Measurements from ENCODE around the gene KLHL36. TPM values are rescaled to one million over a fixed set of nuclear protein-coding genes. Genes with fewer than 3 reads are reported as not detected.

The KLHL36 gene
- polyA plus RNA-seq, 1 experiment: 43.7 TPM

GRCh38 chr16:84648595-84649510, 542 bp downstream of the KLHL36 start:
- Histone ChIP-seq H3K36me3 (ENCODE audit: control insufficient read depth, insufficient read depth, low read length) (peaks cover 11% of the 10 kb centered on the region), H3K27me3 (ENCODE audit: control insufficient read depth, insufficient read depth, low read length) (no peaks in the 10 kb centered on the region), H3K4me3 (ENCODE audit: low read depth, low read length) (peak overlapping the region; percentile 82)
- POLR2A ChIA-PET: interaction anchor here (0.6 kb wide), 1 partner anchor 136 kb away, joined by 6 read pairs; no protein-coding TSS in a partner anchor
- CTCF ChIA-PET: interaction anchor here (0.7 to 3.6 kb wide), 6 partner anchors 21 to 138 kb away, joined by 3 to 13 read pairs (median 5); no protein-coding TSS in a partner anchor
- DNase-seq (ENCODE audit: low read depth): no peak
- no peak for TF ChIP-seq CTCF (IDR thresholded peaks at IDR 0.05; ENCODE audit: insufficient read depth, low read depth, low read length)

GRCh38 chr16:84649511-84649861, 1.2 kb downstream of the KLHL36 start:
- Histone ChIP-seq H3K27me3 (ENCODE audit: control insufficient read depth, insufficient read depth, low read length) (no peaks in the 10 kb centered on the region), H3K36me3 (ENCODE audit: control insufficient read depth, insufficient read depth, low read length) (peaks cover 13% of the 10 kb centered on the region), H3K4me3 (ENCODE audit: low read depth, low read length) (peak overlapping the region; percentile 82)
- TF ChIP-seq CTCF (IDR thresholded peaks at IDR 0.05; ENCODE audit: insufficient read depth, low read depth, low read length): no peak
- ChIA-PET POLR2A (no interaction called here), CTCF (interaction anchor here (0.7 to 3.6 kb wide), 3 partner anchors 21 to 51 kb away, joined by 4 to 13 read pairs (median 6); no protein-coding TSS in a partner anchor)
- DNase-seq (ENCODE audit: low read depth): no peak

DNA sequence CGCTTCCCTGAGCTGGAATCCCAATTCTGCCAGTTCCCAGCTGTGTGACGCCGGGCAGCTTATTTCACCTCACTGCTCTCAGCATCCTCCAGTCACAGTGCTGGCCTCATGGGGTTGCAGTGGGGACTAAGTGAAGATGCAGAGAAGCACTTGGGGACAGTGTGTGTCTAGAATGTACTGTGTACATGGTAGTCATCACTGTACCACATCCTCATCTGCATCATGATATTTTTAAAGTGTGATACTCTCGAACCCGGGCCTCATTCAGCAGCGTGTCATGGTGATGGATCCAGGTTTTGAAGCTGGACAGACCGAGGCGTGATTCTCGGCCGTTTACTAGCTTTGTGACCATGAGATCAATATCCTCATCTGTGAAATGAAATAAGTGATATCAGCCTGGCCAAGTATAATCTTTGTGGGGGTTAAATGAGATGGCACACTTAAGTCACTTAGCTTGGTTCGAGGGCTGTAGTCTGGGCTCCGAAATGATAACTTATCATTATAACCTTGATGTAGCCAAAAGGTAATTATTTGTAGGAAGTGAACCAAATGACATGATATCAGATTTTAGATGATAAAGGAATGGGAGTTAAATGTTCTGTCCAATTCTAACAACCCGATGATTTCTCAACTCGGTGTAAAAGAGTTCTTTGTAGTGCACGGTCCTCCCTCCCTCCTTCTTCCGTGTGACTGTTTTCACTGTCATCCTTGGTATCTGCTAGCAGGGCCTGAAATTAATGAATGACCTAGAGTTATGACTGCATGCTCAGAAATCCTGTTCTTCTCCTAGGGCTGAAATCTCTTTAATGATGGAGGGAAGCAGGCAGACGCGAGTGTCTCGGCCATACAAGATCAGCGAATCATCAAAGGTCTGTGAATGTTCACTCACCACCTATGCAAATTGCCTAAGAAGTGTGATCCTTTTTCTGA, 2.0 kb downstream of the KLHL36 start:
- TF ChIP-seq CTCF (IDR thresholded peaks at IDR 0.05; ENCODE audit: insufficient read depth, low read depth, low read length): no peak
- Histone ChIP-seq H3K4me3 (ENCODE audit: low read depth, low read length) (no peak overlapping the region), H3K36me3 (ENCODE audit: control insufficient read depth, insufficient read depth, low read length) (peaks cover 13% of the 10 kb centered on the region), H3K27me3 (ENCODE audit: control insufficient read depth, insufficient read depth, low read length) (no peaks in the 10 kb centered on the region)
- CTCF ChIA-PET: interaction anchor here (0.6 to 3.6 kb wide), 5 partner anchors 20 to 118 kb away, joined by 3 to 13 read pairs (median 4); no protein-coding TSS in a partner anchor
- peak; percentile 59 for DNase-seq (ENCODE audit: low read depth)
- POLR2A ChIA-PET: no interaction called here

- CTCF ChIA-PET: interaction anchor here (1.4 to 3.6 kb wide), 2 partner anchors 19 to 30 kb away, joined by 5 to 21 read pairs; no protein-coding TSS in a partner anchor
- Histone ChIP-seq H3K4me3 (ENCODE audit: low read depth, low read length) (no peak overlapping the region), H3K36me3 (ENCODE audit: control insufficient read depth, insufficient read depth, low read length) (peaks cover 21% of the 10 kb centered on the region), H3K27me3 (ENCODE audit: control insufficient read depth, insufficient read depth, low read length) (no peaks in the 10 kb centered on the region)
- POLR2A ChIA-PET: no interaction called here
- no peak for DNase-seq (ENCODE audit: low read depth)
- no peak for TF ChIP-seq CTCF (IDR thresholded peaks at IDR 0.05; ENCODE audit: insufficient read depth, low read depth, low read length)
Observed at GRCh38 chr16:84652566-84652965, 4.3 kb downstream of the KLHL36 start.

All from BJ (cell line).